ENCODE measurements around the gene IFT43. TPM values are rescaled to one million over a fixed set of nuclear protein-coding genes. Genes with fewer than 3 reads are reported as not detected.
A peak's percentile ranks its signal among the peaks of the same experiment; 100 is the strongest.

The IFT43 gene
- polyA plus RNA-seq, 1 of the 3 experiments (the other 2 are of a cell fraction), result 78.8 TPM

DNA sequence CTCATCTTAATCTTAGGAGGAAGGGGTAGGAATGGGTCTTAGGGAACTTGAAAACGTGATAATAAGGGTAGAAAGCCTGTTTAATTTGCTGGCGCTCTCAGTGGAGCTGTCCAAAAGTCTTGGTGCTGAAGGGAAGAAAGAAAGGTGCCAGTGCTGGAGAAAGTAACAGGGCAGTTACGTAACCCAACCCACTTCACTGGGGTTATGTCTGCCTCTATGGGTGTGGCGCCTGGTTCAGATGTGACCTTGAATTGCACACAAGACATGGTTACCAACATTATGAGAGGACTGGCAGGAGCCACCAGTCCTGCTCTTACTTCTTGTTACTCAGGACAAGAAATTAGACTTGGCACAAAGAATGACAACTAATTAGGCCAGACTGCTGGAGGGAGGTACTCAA is 147.5 kb downstream of the IFT43 start:
- POLR2A ChIA-PET, result no interaction called here
- Histone ChIP-seq H3K4me3 (ENCODE audit: low read depth in 2 of 2, low read length in 1 of 2) (no peak overlapping the region), H3F3A (replicated peaks; ENCODE audit: insufficient read depth) (no peaks in the 10 kb centered on the region), H3K79me2 (ENCODE audit: insufficient read depth) (no peaks in the 10 kb centered on the region), H3K4me1 (ENCODE audit: control insufficient read depth in 1 of 2, insufficient read depth in 2 of 2, low read depth in 1 of 2, low read length in 1 of 2) (peaks cover 0 to 4% of the 10 kb centered on the region in 2 experiments; a peak in 1 of 4 replicates), H3K9me2 (no peaks in the 10 kb centered on the region), H3K27me3 (ENCODE audit: insufficient read depth) (peaks cover 61% of the 10 kb centered on the region), H3K36me3 (replicated peaks in 1 of 2; ENCODE audit: control insufficient read depth in 1 of 2, insufficient read depth in 2 of 2, low read length in 1 of 2) (no peaks in the 10 kb centered on the region), H3K9ac (no peak overlapping the region), H3K9me3 (no peaks in the 10 kb centered on the region), H2AFZ (ENCODE audit: low read depth) (no peak overlapping the region), H3K27ac (ENCODE audit: low read depth in 2 of 2, low read length in 1 of 2) (no peak overlapping the region), H3K4me2 (no peak overlapping the region), H4K20me1 (ENCODE audit: insufficient read depth) (no peaks in the 10 kb centered on the region)
- CTCF ChIA-PET, result interaction anchor here (1.4 to 3.1 kb wide), 4 partner anchors 10 to 514 kb away, joined by 4 to 12 read pairs (median 5); no protein-coding TSS in a partner anchor
- no peak for DNase-seq
- 46% methylated on average over 4 of the region's 4 CpGs for WGBS (ENCODE audit: low lambda C conversion rate)
- no peak for TF ChIP-seq MXI1 (IDR thresholded peaks at IDR 0.05; ENCODE audit: low read depth, low read length)
- TF ChIP-seq, protein P1, sequence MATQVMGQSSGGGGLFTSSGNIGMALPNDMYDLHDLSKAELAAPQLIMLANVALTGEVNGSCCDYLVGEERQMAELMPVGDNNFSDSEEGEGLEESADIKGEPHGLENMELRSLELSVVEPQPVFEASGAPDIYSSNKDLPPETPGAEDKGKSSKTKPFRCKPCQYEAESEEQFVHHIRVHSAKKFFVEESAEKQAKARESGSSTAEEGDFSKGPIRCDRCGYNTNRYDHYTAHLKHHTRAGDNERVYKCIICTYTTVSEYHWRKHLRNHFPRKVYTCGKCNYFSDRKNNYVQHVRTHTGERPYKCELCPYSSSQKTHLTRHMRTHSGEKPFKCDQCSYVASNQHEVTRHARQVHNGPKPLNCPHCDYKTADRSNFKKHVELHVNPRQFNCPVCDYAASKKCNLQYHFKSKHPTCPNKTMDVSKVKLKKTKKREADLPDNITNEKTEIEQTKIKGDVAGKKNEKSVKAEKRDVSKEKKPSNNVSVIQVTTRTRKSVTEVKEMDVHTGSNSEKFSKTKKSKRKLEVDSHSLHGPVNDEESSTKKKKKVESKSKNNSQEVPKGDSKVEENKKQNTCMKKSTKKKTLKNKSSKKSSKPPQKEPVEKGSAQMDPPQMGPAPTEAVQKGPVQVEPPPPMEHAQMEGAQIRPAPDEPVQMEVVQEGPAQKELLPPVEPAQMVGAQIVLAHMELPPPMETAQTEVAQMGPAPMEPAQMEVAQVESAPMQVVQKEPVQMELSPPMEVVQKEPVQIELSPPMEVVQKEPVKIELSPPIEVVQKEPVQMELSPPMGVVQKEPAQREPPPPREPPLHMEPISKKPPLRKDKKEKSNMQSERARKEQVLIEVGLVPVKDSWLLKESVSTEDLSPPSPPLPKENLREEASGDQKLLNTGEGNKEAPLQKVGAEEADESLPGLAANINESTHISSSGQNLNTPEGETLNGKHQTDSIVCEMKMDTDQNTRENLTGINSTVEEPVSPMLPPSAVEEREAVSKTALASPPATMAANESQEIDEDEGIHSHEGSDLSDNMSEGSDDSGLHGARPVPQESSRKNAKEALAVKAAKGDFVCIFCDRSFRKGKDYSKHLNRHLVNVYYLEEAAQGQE (IDR thresholded peaks at IDR 0.05; ENCODE audit: low read depth, low read length), result peak; percentile 95

Other genes with a start within 250 kb of the IFT43 start
- gene TGFB3, start 3.8 kb upstream of the IFT43 start, polyA plus RNA-seq (2012; rRNA removed), result 7.4 and 7.6 TPM in 2 replicates
- 17.7 and 28.5 TPM in 2 replicates for gene GPATCH2L, start 166.2 kb downstream of the IFT43 start, polyA plus RNA-seq (2012; rRNA removed)

Data from SK-N-SH (cell line).